ENCODE measurements around the gene BPHL. TPM values are rescaled to one million over a fixed set of nuclear protein-coding genes. Genes with fewer than 3 reads are reported as not detected.
"Not testable (repeated sequence)": the region's sequence is repeated elsewhere in the genome, so short reads cannot be mapped to it uniquely, and the experiment has no call there.

BPHL gene
- total RNA-seq, 2 donors from 2014 or later = 12.5 to 14.8 TPM

DNA sequence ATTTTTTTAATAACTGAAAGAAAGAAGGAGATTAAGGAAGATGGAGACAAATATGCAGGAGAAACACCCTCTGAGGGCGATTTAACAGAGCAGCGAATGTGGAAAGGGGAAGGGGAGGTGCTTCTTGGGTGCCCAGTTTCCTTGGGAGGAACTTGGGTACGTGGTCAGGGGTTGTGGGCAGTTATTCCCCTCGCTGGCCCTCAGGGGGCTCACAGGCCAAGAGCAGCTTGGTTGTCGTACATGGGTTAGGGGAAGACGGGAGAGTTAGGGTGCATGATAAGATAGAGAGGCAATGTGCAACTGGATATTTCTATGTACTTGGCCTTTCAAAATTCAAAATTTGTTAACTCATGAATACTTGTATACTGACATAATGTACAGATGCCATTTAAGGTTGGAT, 45.9 kb downstream of the BPHL start:
- Mint-ChIP-seq H3K9me3 (no peaks in the 10 kb centered on the region), H3K4me3 (no peak overlapping the region), H3K27ac (no peak overlapping the region), H3K27me3 (ENCODE audit: low read depth) (peaks cover 38% of the 10 kb centered on the region), H3K4me1 (ENCODE audit: low read depth) (peaks cover 25% of the 10 kb centered on the region), H3K36me3 (ENCODE audit: insufficient read depth in 2 of 2) (peaks cover 6 to 7% of the 10 kb centered on the region in 2 donors)
- no peak for DNase-seq
- ATAC-seq (replicated peaks in 1 of 2) = no peak

DNA sequence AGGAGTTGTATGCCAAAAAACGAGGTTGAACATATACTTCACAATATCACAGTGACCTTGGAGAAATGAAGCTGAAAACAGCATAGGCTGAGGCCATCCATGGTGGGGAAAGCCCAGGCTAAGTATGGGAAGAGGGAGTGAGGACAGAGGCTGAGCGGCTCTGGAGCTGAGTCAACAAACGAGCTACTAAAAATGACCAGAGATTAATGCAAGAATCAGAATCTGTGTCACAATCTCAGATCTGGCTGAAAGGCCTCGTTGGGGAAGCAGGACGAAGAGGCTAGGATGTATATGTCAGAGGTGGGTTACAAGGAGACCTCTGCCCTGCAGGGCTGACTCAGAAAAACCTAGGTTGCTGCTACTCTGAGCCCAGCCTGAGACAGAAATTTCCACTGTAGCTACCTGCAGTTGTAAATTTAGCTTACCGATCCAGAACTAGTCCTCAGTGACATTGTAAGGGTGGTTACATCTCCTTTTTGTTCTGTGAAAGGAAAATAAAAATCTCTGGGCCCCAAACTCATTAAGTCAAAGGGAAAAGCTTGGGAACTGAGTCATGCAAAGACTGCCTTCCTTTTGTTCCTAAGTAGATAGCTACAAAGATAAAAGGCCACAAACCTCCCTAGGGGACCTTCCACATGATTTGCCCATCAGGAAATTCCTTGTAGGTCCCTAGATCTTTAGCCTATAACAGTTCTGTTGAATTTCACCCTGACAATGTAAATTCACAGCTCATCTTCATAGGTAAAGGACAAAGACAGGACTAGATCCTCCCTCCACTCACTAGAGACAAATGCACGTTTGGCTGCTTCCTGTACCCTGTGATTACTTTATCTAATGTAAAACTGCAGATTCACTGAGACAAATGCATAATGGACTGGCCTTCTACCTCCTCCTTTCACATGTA, 47.4 kb downstream of the BPHL start:
- Mint-ChIP-seq H3K27ac (no peak overlapping the region), H3K4me1 (ENCODE audit: low read depth) (peaks cover 16% of the 10 kb centered on the region), H3K9me3 (no peaks in the 10 kb centered on the region), H3K4me3 (no peak overlapping the region), H3K27me3 (ENCODE audit: low read depth) (peaks cover 27% of the 10 kb centered on the region), H3K36me3 (ENCODE audit: insufficient read depth in 2 of 2) (peaks cover 0 to 2% of the 10 kb centered on the region in 2 donors)
- ATAC-seq (replicated peaks in 1 of 2) = no peak
- DNase-seq = no peak

DNA sequence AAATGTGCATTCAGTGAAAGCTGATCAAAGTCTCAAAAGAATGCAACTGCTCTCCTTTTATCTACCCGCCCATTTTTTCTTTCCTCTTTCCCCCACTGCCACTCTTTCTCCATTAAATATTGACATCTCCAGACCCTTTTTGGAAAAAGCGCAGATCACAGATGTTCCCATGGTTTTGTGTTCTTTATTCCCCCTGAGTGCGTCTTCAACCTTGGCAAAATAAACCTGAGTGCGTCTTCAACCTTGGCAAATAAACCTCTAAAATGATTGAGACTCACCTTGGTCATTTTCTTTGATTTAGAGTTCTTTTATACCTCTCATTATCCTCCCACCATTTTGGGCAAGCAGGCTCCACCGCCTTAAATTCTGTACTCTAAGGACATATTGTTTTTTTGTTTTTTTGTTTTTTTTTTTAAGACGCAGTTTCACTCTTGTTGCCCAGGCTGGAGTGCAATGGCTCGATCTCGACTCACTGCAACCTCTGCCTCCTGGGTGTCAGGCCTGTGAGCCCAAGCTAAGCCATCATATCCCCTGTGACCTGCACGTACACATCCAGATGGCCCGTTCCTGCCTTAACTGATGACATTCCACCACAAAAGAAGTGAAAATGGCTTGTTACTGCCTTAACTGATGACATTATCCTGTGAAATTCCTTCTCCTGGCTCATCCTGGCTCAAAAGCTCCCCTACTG, 48.2 kb downstream of the BPHL start:
- not testable (repeated sequence) for H3K27ac Mint-ChIP-seq; DNase-seq; H3K36me3 Mint-ChIP-seq (ENCODE audit: insufficient read depth in 2 of 2); ATAC-seq (replicated peaks in 1 of 2); H3K9me3 Mint-ChIP-seq; H3K4me3 Mint-ChIP-seq
- Mint-ChIP-seq H3K4me1 (ENCODE audit: low read depth) (peaks cover 16% of the 10 kb centered on the region), H3K27me3 (ENCODE audit: low read depth) (peaks cover 22% of the 10 kb centered on the region)

DNA sequence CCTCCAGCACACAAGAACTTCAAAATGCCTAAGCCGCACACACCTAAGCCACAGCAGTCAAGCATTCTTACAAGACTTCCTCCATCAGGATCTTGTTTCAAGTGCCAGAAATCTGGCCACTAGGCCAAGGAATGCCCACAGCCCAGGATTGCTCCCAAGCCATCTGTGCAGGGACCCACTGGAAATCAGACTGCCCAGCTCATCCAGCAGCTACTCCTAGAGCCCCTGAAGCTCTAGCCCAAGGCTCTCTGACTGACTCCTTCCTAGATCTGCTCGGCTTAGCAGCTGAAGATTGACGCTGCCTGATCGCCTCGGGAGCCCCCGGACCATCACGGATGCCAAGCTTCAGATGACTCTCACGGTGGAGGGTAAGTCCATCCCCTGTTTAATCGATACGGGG, 49.5 kb downstream of the BPHL start:
- peaks cover 11% of the 10 kb centered on the region for H3K27me3 Mint-ChIP-seq (ENCODE audit: low read depth)
- ATAC-seq (replicated peaks in 1 of 2); H3K36me3 Mint-ChIP-seq (ENCODE audit: insufficient read depth in 2 of 2); H3K9me3 Mint-ChIP-seq; H3K27ac Mint-ChIP-seq; DNase-seq; H3K4me3 Mint-ChIP-seq; H3K4me1 Mint-ChIP-seq (ENCODE audit: low read depth): not testable (repeated sequence)

DNA sequence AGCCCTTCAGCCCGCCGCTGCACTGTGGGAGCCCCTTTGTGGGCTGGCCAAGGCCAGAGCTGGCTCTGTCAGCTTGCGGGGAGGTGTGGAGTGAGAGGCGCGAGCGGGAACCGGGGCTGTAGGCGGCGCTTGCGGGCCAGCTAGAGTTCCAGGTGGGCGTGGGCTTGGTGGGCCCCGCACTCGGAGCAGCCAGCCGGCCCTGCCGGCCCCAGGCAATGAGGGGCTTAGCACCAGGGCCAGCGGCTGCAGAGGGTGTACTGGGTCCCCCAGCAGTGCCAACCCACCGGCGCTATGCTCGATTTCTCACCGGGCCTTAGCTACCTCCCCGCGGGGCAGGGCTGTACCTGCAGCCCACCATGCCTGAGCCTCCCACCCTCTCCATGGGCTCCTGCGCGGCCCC, 52.2 kb downstream of the BPHL start:
- not testable (repeated sequence) for DNase-seq; ATAC-seq (replicated peaks in 1 of 2); H3K4me3 Mint-ChIP-seq; H3K27ac Mint-ChIP-seq; H3K36me3 Mint-ChIP-seq (ENCODE audit: insufficient read depth in 2 of 2); H3K4me1 Mint-ChIP-seq (ENCODE audit: low read depth); H3K9me3 Mint-ChIP-seq
- H3K27me3 Mint-ChIP-seq (ENCODE audit: low read depth) = peaks cover 13% of the 10 kb centered on the region

DNA sequence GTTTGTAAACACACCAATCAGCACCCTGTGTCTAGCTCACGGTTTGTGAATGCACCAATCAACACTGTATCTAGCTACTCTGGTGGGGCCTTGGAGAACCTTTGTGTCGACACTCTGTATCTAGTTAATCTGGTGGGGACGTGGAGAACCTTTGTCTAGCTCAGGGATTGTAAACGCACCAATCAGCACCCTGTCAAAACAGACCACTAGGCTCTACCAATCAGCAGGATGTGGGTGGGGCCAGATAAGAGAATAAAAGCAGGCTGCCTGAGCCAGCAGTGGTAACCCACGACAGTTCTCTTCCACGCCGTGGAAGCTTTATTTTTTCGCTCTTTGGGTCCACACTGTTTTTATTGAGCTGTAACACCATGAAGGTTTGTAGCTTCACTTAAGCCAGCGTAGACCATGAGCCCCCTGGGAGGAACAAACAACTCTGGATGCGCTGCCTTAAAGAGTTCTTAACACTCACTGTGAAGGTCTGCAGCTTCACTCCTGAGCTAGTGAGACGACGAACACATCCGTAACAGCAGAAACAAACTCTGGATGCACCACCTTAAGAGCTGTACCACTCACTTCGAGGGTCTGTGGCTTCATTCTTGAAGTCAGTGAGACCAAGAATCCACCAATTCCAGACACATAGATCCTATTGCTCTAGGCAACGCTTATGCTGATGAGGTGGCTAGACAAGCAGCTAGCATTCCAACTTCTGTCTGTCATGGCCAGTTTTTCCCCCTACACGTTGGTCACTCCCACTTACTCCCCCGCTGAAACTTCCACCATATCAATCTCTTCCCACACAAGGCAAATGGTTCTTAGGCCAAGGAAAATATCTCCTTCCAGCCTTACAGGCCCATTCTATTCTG, 53.0 kb downstream of the BPHL start:
- H3K9me3 Mint-ChIP-seq; H3K4me1 Mint-ChIP-seq (ENCODE audit: low read depth); ATAC-seq (replicated peaks in 1 of 2); H3K27ac Mint-ChIP-seq; H3K36me3 Mint-ChIP-seq (ENCODE audit: insufficient read depth in 2 of 2); H3K4me3 Mint-ChIP-seq; DNase-seq: not testable (repeated sequence)
- peaks cover 20% of the 10 kb centered on the region for H3K27me3 Mint-ChIP-seq (ENCODE audit: low read depth)

DNA sequence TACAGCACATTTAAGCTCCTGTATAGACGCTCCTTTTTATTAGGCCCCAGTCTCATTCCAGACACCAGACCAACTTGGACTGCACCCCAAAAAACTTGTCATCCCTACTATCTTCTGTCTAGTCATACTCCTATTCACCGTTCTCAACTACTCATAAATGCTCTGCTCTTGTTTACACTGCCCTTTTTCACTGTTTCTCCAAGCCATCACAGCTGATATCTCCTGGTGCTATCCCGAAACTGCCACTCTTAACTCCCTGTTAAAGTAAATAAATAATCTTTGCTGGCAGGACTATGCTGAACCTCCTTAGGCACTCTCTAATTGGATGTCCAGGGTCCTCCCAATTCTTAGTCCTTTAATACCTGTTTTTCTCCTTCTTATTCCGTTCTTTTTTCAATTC, 54.3 kb downstream of the BPHL start:
- H3K27me3 Mint-ChIP-seq (ENCODE audit: low read depth) = peaks cover 11% of the 10 kb centered on the region
- not testable (repeated sequence) for ATAC-seq (replicated peaks in 1 of 2); DNase-seq; H3K9me3 Mint-ChIP-seq; H3K36me3 Mint-ChIP-seq (ENCODE audit: insufficient read depth in 2 of 2); H3K4me1 Mint-ChIP-seq (ENCODE audit: low read depth); H3K27ac Mint-ChIP-seq; H3K4me3 Mint-ChIP-seq

DNA sequence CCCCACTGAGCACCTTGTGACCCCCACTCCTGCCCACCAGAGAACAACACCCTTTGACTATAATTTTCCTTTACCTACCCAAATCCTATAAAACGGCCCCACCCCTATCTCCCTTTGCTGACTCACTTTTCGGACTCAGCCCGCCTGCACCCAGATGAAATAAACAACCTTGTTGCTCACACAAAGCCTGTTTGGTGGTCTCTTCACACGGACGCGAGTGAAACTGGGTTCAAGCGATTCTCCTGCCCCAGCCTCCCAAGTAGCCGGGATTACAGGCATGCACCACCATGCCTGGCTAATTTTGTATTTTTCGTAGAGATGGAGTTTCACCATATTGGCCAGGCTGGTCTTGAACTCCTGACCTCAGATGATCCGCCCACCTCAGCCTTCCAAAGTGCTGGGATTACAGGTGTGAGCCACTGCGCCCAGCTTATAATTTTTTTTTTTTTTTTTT, 55.2 kb downstream of the BPHL start:
- H3K27ac Mint-ChIP-seq, H3K9me3 Mint-ChIP-seq: not testable (repeated sequence)

DNA sequence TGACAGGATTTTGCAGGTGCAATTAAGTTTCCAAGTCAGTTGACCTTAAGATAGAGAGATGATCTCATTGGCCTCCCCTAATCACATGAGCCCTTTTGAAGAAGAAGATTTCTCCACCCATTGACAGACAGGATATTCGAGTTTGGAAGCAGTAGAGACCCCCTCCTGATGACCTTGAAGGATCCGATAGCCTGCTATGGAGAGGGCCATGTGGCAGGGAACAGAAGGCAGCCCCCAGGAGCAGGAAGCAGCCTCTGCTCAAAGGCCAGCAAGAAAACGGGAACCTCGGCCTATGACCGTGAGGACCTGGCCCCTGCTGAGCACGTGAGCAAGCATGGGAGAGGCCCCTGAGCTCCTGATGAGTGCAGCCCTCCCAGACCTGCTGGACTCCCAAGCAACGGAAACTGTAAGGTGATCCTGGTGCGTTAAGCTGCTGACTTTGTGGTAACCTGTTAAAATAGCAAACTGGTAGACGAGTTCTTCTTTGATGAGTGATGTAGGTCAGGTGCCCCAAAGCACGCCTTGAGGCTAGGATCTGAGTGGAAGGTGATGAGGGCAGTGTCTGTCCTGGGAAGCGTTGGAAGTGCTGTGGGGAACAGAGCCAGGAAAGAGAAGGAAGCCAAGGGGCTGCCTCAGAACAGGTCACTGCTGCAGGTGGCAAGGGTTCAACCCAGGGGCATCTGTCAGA, 57.3 kb downstream of the BPHL start:
- no peak overlapping the region for H3K4me3 Mint-ChIP-seq
- ATAC-seq (replicated peaks in 1 of 2) = no peak

More for the DNA sequence above, 55.2 kb downstream of the BPHL start:
- not testable (repeated sequence) for ATAC-seq (replicated peaks in 1 of 2); H3K27me3 Mint-ChIP-seq (ENCODE audit: low read depth); H3K4me1 Mint-ChIP-seq (ENCODE audit: low read depth); DNase-seq; H3K36me3 Mint-ChIP-seq (ENCODE audit: insufficient read depth in 2 of 2); H3K4me3 Mint-ChIP-seq

DNA sequence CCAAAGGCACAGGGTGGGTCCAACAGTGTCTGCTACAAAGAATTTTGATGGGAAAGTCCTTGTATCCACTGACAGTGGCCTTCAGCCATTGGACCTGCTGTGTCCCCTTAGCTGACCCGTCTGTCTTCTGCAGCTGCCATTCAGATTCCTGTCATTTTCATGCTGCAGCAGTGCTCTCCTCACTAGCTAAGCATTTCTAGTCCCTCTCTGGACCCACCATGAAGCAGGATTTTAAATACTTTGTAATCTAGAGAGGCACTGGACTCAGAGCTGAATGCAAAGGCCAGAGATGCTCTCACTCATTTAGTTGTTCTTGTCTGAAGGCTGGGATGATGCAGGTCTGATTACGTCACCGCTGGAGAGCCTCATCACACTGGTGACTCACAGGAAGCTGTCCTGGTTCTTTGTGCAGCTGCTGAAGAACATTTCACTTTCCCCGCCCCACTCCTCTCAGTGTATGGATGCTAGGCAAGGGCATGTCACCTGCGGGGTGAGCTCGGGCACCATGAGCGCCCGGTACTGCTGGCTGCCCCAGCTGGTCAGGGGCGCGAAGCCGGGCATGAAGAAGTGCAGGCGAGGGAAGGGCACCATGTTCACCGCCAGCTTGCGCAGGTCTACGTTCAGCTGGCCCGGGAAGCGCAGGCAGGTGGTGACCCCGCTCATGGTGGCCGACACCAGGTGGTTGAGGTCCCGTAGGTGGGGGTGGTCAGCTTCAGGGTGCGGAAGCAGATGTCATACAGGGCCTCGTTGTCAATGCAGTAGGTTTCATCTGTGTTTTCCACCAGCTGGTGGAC, 58.2 kb downstream of the BPHL start:
- ATAC-seq (replicated peaks in 1 of 2) (peak; percentile 86 to 99), DNase-seq (peak; percentile 48 to 56)
- peaks cover 7% of the 10 kb centered on the region for H3K4me1 Mint-ChIP-seq (ENCODE audit: low read depth)
- H3K4me3 Mint-ChIP-seq = no peak overlapping the region
- no peak overlapping the region for H3K27ac Mint-ChIP-seq
- H3K9me3 Mint-ChIP-seq = no peaks in the 10 kb centered on the region
- peaks cover 8% of the 10 kb centered on the region for H3K27me3 Mint-ChIP-seq (ENCODE audit: low read depth)
- H3K36me3 Mint-ChIP-seq (ENCODE audit: insufficient read depth in 2 of 2) = no peaks in the 10 kb centered on the region

More for the DNA sequence above, 57.3 kb downstream of the BPHL start:
- H3K36me3 Mint-ChIP-seq (ENCODE audit: insufficient read depth in 2 of 2) = no peaks in the 10 kb centered on the region
- H3K27me3 Mint-ChIP-seq (ENCODE audit: low read depth) = peaks cover 8% of the 10 kb centered on the region
- H3K27ac Mint-ChIP-seq = no peak overlapping the region
- H3K4me1 Mint-ChIP-seq (ENCODE audit: low read depth) = peaks cover 7% of the 10 kb centered on the region
- H3K9me3 Mint-ChIP-seq = no peaks in the 10 kb centered on the region
- DNase-seq = no peak

DNA sequence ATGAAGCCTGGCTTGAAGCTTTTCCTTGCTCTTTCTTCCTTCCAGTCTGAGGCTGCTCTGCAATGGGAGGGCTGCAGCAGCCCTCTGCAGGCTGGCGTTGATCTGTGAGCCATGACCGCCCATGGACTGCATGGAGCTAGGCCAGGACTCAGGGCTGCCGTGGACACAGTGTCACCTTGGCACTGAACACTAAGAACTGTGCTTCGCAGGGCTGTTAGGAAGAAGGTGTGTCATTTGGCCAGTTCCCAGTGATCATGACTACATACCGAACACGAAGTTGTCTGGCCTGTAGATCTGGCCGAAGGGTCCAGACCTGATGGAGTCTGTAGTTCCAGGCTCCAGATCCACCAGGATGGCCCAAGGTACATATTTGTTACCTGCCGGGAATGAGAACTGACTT, 60.2 kb downstream of the BPHL start:
- not testable (repeated sequence) for H3K27ac Mint-ChIP-seq; H3K9me3 Mint-ChIP-seq; H3K27me3 Mint-ChIP-seq (ENCODE audit: low read depth); DNase-seq; ATAC-seq (replicated peaks in 1 of 2); H3K4me1 Mint-ChIP-seq (ENCODE audit: low read depth); H3K36me3 Mint-ChIP-seq (ENCODE audit: insufficient read depth in 2 of 2); H3K4me3 Mint-ChIP-seq

DNA sequence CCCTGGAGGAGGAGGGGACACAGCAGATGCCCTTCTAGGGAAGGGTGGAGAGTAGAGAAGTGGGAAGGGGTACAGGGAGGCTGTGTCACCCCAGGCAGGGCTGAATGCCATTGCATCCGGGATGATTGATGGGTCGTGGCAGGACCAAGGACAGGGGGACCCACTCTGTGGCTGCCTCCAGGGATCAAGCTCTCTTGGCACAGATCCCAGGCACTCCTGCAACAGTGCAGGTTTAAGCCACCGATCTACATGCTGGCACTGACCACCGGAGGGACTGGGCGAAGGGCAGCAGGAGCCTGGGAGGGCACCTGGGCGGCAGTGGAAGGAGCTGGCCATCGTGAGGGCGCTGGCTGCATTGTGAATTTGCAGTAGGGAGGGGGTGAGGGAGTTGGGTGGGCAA, 61.4 kb downstream of the BPHL start:
- not testable (repeated sequence) for H3K27ac Mint-ChIP-seq; H3K36me3 Mint-ChIP-seq (ENCODE audit: insufficient read depth in 2 of 2); DNase-seq; H3K9me3 Mint-ChIP-seq; H3K4me1 Mint-ChIP-seq (ENCODE audit: low read depth); ATAC-seq (replicated peaks in 1 of 2)
- Mint-ChIP-seq H3K27me3 (ENCODE audit: low read depth) (peaks cover 16% of the 10 kb centered on the region), H3K4me3 (peak overlapping the region; percentile 55 to 65)

Data from activated T-cell treated with anti-CD3 and anti-CD28 coated beads, Interleukin-2, amount 50 U/mL, for 72 hours (primary cell).